ENCODE data around the gene PCSK5.

DNA sequence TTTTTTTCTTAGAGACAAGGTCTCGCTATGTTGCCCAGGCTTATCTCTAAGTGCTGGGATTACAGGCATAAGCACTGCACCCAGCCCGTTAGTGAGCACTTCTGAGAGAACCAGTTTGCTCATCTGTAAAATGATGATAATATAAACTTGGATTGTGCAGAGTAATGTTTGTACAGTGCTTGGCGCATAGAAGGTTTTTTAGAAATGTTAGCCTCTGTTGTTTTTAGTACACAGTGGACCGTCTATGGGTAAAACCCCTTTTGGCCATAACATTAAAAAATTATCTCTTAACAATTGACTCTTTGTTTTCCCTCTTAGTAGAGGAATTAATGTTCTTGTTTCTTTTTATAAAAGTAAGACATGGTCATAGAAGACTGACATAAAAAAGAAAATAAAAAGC, 202.1 kb downstream of the PCSK5 start:
- TF ChIP-seq, protein P1, sequence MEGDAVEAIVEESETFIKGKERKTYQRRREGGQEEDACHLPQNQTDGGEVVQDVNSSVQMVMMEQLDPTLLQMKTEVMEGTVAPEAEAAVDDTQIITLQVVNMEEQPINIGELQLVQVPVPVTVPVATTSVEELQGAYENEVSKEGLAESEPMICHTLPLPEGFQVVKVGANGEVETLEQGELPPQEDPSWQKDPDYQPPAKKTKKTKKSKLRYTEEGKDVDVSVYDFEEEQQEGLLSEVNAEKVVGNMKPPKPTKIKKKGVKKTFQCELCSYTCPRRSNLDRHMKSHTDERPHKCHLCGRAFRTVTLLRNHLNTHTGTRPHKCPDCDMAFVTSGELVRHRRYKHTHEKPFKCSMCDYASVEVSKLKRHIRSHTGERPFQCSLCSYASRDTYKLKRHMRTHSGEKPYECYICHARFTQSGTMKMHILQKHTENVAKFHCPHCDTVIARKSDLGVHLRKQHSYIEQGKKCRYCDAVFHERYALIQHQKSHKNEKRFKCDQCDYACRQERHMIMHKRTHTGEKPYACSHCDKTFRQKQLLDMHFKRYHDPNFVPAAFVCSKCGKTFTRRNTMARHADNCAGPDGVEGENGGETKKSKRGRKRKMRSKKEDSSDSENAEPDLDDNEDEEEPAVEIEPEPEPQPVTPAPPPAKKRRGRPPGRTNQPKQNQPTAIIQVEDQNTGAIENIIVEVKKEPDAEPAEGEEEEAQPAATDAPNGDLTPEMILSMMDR (IDR thresholded peaks at IDR 0.05; ENCODE audit: low read depth, low read length, missing input control) = no peak
- TF ChIP-seq GABPA (IDR thresholded peaks at IDR 0.05 in 1 of 2, conservative IDR thresholded peaks at IDR 0.05 in 1 of 2) (no peak), SP1 (IDR thresholded peaks at IDR 0.05) (no peak)
